Activated T-helper 1 cell treated with anti-CD3 and anti-CD28 coated beads, Interleukin-2, amount 50 U/mL, for 16 hours (primary cell): ENCODE data around the gene PPP3R1.

Source experiments
- DNase-seq, 2 donors: peaks; one replicate each; pipeline ENCODE4 v3.0.0-alpha.2; 2020; ENCODE audit warnings: low read depth in 1 of 2, low spot score in 1 of 2

PPP3R1 gene

GRCh38 chr2:68155618-68156017, 96.7 kb downstream of the PPP3R1 start:
- no peak for DNase-seq

GRCh38 chr2:68152681-68153347, 99.5 kb downstream of the PPP3R1 start:
- no peak for DNase-seq

- no peak for DNase-seq
Measured at GRCh38 chr2:68151037-68151436, 101.3 kb downstream of the PPP3R1 start.

DNA sequence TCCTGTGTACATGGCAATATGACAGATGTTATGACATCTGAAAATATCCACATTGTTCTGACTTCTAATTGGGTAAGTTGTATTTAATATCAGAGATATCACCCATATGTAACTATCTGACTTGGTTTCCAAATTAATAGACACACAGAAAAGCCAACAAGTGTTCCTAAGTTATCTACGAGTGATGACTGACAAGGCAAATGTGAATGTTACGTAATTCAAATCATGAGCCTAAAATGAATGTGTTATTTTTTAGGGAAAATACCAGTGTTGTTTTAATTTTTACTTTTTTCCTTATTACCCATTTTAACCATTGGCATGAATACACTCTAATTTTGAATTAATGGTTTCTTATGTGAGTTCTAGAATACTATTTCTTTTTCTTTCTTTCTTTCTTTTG, 110.5 kb downstream of the PPP3R1 start:
- DNase-seq = no peak

GRCh38 chr2:68135448-68136320, 116.6 kb downstream of the PPP3R1 start:
- DNase-seq = no peak

- DNase-seq = no peak
Measured at GRCh38 chr2:68134554-68134953, 117.8 kb downstream of the PPP3R1 start.

DNA sequence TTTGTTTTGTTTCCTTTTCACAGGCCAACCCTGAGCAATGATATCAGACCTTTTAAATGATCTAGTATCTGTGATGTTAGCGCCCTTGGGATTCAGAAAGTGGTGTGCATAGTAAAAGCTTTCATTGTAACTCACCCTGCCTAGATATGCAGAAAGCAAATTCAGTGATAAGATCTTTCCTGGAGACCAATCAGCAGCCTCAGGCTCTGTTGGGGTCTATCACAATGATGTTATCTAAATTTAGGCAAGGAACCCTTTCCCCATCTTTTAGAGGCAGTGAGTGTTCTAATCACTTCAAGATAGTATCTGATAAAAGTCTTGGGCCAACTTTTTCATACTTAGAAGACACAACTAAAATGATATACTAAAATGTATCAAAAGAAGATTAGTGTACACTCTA, 118.2 kb downstream of the PPP3R1 start:
- DNase-seq = no peak
